ENCODE measurements around the gene SLC7A7.
A peak's percentile ranks its signal among the peaks of the same experiment; 100 is the strongest.
"Not testable (repeated sequence)": the region's sequence is repeated elsewhere in the genome, so short reads cannot be mapped to it uniquely, and the experiment has no call there.

SLC7A7 gene

GRCh38 chr14:22820731-22821130, 5.5 kb upstream of the SLC7A7 start:
- peak; percentile 89 for DNase-seq

- DNase-seq, result peak; percentile 88
Observed at GRCh38 chr14:22819151-22819988, 4.1 kb upstream of the SLC7A7 start.

- no peak for DNase-seq
Observed at GRCh38 chr14:22814373-22814772, 862 bp downstream of the SLC7A7 start.

DNA sequence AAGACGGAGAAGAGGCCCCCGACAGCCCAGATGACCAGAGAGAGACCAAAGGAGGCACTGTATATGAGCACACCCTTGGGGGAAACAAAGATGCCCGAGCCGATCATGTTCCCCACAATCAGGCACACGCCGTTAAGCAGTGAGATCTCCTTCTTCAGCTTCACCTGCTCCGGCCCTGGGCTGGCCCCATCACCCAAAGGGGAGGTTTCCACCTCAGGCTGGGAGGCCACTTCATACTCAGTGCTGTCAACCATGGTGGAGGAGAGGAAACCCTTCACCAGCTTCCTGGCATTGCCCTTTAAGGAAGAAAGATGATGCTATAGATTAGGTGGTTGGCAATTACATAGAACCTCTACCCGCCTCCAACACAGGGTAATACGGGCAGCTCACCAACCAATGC, 2.1 kb downstream of the SLC7A7 start:
- no peak for DNase-seq

- peak; percentile 71 for DNase-seq
Observed at GRCh38 chr14:22812744-22813143, 2.5 kb downstream of the SLC7A7 start.

GRCh38 chr14:22811722-22812121, 3.5 kb downstream of the SLC7A7 start:
- DNase-seq, result no peak

DNA sequence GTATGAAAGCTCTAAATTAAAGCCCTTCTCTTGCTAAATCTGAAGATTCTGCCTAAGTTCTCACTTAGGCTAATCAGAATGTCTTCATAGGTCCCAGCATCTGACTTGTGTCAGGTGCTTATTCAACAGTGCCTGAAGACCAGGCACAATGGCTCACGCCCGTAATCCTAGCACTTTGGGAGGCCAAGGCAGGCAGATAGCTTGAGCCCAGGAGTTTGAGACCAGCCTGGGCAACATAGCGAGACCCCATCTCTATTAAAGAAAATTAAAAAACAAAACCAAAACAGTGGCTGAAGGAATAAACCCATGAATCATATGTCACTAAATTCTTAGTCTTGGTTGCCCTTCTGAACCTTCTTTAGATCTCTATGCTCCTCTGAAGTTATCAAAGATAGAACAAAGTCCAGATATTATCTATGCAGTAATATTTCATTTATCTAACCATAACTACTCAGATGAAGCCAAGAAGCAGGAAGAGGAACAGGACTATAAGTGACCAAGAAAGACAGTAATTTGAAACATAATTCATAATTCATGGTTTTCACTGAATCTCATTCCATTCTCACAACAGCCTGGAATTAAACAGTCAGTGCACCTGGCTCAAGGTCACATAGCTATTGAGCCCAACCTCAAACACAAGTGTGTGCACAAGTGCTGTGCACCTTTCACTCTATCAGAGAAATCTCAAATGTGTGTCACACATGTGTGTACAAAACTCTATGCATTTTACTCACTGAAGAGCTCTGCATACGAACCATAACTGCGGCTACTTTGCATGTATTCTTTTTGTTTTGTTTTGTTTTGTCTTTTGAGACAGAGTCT, 6.6 kb downstream of the SLC7A7 start:
- no peak for DNase-seq

GRCh38 chr14:22807432-22808087, 7.7 kb downstream of the SLC7A7 start:
- DNase-seq, result peak; percentile 63

- DNase-seq, result not testable (repeated sequence)
Observed at GRCh38 chr14:22805235-22805634, 10.0 kb downstream of the SLC7A7 start.

- DNase-seq, result no peak
Observed at GRCh38 chr14:22803687-22803974, 11.6 kb downstream of the SLC7A7 start.

GRCh38 chr14:22802860-22803686, 12.2 kb downstream of the SLC7A7 start:
- DNase-seq, result no peak

- no peak for DNase-seq
Observed at GRCh38 chr14:22801716-22802115, 13.5 kb downstream of the SLC7A7 start.

DNA sequence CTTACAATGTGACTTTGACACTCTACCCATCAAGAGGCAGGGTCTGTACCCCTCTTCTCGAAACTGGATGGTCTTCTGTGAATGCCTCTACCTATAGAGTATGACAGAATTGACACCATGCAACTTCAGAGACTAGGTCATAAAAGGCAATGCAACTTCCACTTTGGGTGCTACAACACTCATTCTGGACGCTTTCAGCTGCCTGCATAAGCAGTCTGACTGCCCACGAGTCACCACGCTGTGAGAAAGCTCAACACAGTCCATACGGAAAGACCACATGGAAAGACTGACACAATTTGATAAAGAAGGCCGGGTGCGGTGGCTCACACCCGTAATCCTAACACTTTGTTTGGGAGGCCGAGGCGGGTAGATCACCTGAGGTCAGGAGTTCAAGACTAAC, 14.9 kb downstream of the SLC7A7 start:
- DNase-seq, result no peak

- DNase-seq, result no peak
Observed at GRCh38 chr14:22798528-22798927, 16.7 kb downstream of the SLC7A7 start.

DNA sequence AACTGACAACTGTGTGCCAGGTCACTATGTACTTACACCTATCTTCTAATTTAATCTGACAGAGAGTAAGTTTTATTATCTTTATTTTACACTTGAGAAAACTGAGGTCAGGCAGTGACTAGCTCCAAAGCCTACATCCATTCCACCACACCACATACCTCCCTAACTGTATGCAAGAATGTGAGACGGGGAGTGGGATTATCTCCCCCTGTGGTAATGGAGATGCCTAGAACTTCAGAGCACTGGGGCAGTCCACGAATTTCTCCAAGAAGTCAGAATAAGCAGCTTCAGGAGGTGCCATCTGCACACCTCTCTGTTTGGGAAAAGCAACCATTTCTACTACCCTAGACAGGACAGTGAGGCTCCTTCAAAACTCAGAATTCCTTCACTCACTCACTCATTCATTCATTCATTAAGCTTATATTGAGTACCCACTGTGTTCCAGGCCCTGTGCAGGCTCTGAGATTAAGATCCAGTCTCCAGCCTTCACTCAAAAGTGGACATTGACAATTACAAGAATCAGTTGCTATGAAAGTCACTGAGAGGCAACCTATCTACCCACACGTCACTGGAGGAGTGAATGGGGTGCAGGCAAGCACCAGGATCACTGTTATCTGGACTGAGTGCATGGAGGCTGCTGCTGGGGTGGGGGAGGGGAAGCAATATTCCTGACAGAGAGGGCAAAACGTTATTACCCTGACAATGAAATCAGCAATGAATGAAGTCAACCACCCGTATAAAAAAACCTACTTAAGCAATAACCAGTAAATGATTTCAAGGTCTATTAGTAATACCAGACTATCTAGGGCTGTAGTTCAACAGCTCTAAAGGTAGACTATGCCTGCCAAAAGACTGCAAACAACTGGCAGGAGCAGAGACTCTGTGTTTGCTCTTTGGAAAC, 18.0 kb downstream of the SLC7A7 start:
- no peak for DNase-seq

GRCh38 chr14:22796087-22796707, 19.0 kb downstream of the SLC7A7 start:
- DNase-seq, result no peak

DNA sequence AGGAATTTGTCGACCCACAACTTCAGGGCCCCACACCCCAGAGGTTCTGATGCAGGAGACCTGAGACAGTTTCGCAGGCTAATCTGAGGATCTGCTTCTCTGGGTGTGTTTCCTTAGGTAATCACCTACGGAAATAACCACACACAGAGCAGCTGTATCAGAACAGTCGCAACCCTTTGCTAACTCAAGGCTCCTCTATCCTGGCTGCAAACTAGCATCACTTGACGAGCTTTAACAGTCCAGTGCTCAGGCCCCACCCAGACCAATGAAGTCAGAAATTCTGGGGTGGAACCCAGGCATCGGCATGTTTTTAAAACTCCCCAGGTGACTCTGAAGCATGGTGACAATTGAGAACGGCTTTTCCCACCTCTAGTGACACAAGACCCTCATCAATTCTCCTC, 20.7 kb downstream of the SLC7A7 start:
- DNase-seq, result no peak

DNA sequence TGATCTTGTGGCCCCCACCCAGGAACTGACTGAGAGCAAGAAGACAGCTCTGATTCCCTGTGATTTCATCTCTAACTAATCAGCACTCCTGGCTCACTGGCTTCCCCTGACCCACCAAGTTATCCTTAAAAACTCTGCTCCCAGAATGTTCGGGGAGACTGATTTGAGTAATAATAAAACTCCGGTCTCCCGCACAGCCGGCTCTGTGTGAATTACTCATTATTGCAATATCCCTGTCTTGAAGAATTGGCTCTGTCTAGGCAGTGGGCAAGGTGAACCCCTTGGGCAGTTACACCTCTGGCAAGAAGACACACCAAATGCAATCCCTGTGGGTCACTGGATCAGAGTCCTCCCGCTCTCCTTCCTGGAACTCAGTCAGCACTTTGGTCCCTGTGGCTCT, 21.3 kb downstream of the SLC7A7 start:
- no peak for DNase-seq

GRCh38 chr14:22793550-22793949, 21.7 kb downstream of the SLC7A7 start:
- DNase-seq, result not testable (repeated sequence)

DNA sequence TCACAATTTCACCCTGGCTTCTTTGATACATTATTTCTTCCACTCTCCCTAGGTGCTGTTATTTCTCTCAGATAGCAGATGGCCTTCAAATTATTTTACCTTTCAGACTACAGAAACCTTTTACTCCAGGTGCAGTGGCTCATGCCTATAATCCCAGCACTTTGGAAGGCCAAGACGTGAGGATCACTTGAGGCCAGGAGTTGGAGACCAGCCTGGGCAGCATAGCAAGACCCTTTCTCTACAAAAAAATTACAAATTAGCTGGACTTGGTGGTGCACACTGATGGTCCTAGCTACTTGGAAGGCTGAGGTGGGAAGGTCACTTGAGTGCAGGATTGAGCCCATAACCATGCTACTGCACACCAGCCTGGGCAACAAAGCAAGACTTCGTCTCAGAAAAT, 23.1 kb downstream of the SLC7A7 start:
- DNase-seq, result no peak

DNA sequence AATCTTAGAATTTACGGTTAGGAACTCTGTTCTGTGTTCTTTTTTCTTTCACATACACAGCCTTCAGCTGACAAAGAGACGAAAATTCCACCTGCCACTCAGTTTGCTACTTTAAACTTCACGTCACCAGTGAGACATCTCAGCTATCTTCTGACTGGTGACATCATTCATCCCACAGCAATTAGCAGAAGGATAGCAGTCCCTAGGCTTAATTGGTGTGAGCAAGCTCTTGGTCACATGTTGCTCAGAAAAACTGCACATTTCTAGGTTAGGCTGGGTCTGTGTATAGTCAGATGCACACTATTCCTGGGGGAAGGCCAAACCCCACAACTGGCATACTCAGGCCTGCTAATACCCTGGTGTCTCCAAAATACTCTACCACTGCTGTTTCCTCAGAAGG, 23.9 kb downstream of the SLC7A7 start:
- DNase-seq, result peak; percentile 89

All from islet precursor cell (in vitro differentiated cells).